HG03521 (cell line): ENCODE data around the gene IFTAP.

Source experiments
- ATAC-seq: cut with Tn5 transposase; IDR thresholded peaks from one replicate; pipeline ENCODE4 v1.9.1; 2021; ENCODE audit warnings: mild to moderate bottlenecking, moderate library complexity; ENCODE audit not compliant: unreplicated experiment

Gene IFTAP

DNA sequence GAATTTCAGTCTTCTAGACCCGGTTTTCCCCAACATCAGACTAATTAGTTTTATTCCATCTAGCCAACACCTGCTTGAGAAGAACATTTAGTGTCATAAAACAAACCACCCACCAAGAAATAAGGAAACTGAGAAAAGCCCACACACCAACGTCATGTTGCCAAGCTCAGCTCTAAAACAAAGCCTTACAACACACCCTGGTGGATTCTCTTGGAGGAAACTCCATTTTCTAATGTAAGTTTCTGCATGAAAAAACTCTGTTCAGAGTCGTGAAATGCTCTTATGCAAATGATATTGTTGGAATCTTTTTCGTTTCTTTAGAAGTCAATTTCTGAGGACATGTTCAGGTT, 108.7 kb downstream of the IFTAP start:
- ATAC-seq: peak; percentile 67
